GM21717 (cell line): ENCODE measurements around the gene PTPRN2.
"Not testable (repeated sequence)": the region's sequence is repeated elsewhere in the genome, so short reads cannot be mapped to it uniquely, and the experiment has no call there.

Experiments used
- ATAC-seq: cut with Tn5 transposase; IDR thresholded peaks from one replicate; pipeline ENCODE4 v1.9.1; 2021; ENCODE audit warnings: mild to moderate bottlenecking, moderate library complexity; ENCODE audit not compliant: unreplicated experiment

PTPRN2 gene

DNA sequence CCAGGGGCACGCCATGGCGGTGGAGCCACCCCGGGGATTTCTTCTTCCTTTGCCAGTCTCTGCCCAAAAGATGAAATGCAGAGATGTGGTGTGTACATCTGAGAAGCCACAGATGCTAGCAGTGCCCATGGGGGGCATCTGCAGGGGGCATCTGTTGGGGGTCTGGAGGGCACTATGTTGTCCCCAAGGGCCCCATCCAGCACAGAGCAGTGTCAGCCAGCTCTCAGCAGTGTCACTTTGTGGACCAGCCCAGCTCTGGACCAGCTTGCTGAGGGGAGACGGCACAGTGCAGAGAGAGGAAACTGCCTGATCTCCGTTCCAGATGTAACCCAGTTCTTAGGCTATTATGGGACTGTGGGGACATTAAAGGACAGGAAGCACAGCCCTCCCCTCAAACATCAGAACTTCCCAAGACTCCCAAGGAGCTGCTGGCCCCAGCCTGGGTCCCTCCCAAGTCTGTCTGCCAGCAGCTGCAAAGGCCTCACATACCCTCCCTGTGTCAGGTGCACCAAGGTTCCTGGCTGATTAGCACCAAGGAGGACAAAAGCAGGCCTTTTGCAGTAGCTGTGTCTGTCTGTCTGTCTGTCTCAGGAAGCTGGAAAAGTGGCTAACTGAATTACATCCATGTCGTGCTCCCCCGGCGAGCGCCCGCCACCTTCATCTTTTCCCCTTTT lies 536.5 kb downstream of the PTPRN2 start:
- ATAC-seq = no peak

DNA sequence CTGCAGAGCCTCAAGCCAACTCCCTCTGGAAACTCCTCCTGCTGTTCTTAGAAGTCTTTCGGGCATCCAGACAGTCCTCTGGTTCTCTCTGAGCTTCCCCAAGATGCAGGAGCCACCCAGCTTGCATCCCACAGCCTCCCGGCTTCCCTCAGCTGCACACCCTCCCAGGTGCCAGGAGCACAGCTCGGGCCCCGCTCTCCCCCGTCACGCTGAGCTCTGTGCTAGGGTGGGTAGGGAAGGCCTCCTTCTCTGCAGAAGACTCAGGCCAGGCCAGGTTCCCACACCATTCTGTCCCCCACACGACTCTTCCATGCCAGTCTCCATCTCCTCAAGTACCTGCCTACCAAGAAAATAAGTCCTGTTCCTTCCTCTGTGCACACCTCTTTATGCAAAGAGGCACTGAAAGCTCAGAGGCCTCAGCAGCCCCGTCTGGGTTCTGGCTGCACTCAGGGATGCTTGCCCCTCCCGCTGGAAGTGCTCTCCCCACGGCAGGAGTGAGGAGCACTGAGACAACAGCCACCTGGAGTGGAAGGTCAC lies 537.1 kb downstream of the PTPRN2 start:
- no peak for ATAC-seq

DNA sequence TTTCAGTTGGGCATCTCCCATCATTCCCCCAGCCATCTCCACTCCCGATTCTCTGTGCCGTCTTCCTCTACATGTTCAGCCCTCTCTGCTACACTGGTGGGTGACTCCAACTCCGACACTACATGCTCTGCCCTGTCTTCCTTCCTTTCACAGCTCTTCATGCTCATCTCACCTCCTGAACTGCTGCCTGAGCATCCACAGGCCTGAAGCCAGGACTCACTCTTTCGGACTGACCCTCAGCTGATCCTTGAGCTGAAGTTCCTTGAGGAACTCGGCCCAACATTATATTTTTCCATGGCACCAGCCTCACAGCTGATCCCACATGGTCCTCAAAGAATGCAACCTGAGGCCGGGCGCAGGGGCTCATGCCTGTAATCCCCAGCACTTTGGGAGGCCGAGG lies 538.4 kb downstream of the PTPRN2 start:
- no peak for ATAC-seq

DNA sequence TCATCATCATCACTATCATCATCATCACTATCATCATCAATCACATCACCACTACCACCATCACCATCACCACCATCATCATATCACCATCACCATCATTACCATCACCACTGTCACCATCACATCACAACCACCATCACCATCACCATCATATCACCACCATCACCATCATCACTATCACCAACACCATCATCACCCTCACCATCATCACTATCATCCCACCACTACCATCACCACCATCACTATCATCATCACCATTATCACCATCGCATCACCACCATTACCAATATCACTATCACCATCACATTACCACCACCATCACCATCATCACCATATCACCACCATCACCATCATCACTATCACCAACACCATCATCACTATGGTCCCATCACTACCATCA lies 539.1 kb downstream of the PTPRN2 start:
- ATAC-seq = no peak

DNA sequence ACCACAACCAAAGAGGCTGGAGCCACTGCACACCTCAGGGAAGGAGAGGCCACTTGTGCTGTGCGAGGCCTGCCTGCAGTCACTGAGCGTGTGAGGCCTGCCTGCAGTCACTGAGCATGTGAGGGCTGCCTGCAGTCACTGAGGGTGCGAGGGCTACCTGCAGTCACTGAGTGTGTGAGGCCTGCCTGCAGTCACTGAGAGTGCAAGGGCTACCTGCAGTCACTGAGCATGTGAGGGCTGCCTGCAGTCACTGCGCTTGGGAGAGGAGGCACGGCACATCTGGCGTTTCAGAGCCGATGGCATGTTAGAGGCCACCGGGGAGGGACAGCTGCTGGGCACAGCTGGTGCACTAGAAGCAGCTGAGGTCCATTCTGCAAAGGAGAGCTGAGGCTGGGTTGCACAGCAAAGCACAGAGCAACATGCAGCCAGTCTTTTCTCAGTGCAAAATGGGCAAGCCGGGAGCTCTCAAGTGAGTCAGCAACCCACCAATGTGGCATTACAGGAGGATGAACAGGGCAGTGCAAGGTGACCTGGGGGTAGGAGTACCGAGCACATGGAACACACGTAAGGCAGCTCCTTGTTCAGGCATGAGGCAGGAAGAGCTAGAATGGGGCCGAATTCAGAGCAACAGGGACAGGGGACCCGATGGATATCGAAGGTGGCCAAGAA lies 540.1 kb downstream of the PTPRN2 start:
- ATAC-seq = no peak

DNA sequence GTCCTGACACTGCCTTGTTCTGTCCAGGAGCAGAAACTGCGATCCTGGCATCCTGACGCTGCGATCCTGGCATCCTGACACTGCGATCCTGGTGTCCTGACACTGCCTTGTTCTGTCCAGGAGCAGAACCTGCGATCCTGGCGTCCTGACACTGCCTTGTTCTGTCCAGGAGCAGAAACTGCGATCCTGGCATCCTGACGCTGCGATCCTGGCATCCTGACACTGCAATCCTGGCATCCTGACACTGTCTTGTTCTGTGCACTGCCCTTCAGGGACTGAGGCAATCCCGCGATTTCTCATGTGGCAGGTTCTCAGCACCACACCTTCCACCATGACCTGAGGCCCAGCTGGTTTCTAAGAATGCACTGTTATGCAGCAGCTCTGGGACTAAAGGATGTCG lies 541.4 kb downstream of the PTPRN2 start:
- ATAC-seq = not testable (repeated sequence)

- ATAC-seq = no peak
These were observed 543.2 kb downstream of the PTPRN2 start for GRCh38 chr7:158044482-158044823.

- ATAC-seq = no peak
These were observed 543.8 kb downstream of the PTPRN2 start for GRCh38 chr7:158043551-158044481.

GRCh38 chr7:158042156-158042880 lies 545.3 kb downstream of the PTPRN2 start:
- no peak for ATAC-seq

GRCh38 chr7:158040199-158040598 lies 547.4 kb downstream of the PTPRN2 start:
- ATAC-seq = no peak

- no peak for ATAC-seq
These were observed 548.4 kb downstream of the PTPRN2 start for GRCh38 chr7:158039270-158039669.

- no peak for ATAC-seq
These were observed 550.4 kb downstream of the PTPRN2 start for GRCh38 chr7:158037211-158037610.

- ATAC-seq = no peak
These were observed 552.3 kb downstream of the PTPRN2 start for GRCh38 chr7:158035343-158035742.

- no peak for ATAC-seq
These were observed 553.1 kb downstream of the PTPRN2 start for GRCh38 chr7:158034571-158034970.

GRCh38 chr7:158033925-158034324 lies 553.7 kb downstream of the PTPRN2 start:
- ATAC-seq = not testable (repeated sequence)

DNA sequence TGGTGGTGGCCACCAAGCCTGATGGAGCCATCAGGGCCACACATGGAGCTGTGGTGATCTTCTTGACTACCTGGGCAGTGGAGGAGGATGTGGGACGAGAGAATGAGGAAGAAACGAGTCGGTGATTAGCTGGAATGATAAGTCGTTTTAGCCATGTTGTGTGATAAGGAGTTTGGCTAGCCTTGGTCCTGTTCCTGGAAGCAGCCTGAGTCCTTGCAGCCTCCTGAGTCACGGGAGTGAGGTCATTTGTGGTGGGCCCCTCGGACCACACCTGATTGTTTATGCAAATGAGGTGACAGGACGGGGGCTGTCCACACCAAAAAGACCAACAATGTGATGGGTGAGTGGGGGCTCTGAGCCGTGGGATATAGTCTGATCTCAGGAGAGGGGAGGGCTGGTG lies 554.4 kb downstream of the PTPRN2 start:
- no peak for ATAC-seq

- no peak for ATAC-seq
These were observed 555.0 kb downstream of the PTPRN2 start for GRCh38 chr7:158032561-158033115.

DNA sequence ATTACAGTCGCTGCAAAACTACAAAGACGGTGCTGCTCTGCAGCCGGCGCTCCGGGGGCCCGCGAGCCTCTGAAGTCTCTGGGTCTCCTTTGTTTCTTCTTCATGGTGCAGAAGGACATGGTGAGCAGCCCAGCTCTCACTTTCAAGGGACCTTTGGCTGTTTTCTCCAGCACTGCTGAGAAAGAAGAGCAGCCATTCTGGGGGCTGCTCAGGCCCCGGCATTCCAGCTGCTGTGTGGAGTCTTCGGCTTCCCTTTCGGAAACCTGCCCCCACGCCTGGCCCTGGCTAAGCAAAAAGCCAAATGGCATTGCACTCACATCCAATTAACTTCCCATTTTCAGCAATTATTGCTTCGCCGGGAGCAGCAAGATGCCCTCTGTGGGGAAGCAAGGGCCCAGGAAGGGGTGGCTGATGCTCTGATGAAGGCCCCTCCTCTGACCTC lies 555.7 kb downstream of the PTPRN2 start:
- no peak for ATAC-seq

GRCh38 chr7:158030566-158030965 lies 557.1 kb downstream of the PTPRN2 start:
- ATAC-seq = no peak

- no peak for ATAC-seq
These were observed 557.6 kb downstream of the PTPRN2 start for GRCh38 chr7:158030071-158030470.
